Tibial nerve (tissue), 4 donors: ENCODE data around the gene SNX24.

ENCODE experiments used
- EP300 ChIP-seq, 2 donors: sonication (generic); formaldehyde crosslinking; IDR thresholded peaks; one replicate each; pipeline ENCODE4 v1.6.1; 2017; ENCODE audit warnings: antibody characterized with exemption in 2 of 2, mild to moderate bottlenecking in 1 of 2
- TF ChIP-seq, protein P1 (sequence below), 5 experiments: fragments of 200-600 bp in 3 of 5; fragments of 450-650 bp in 2 of 5; sonication (generic) in 3 of 5; IDR thresholded peaks; one replicate each; pipeline ENCODE4 v1.5.1; 2016 to 2019; ENCODE audit warnings: antibody characterized with exemption in 5 of 5, mild to moderate bottlenecking in 3 of 5, moderate library complexity in 2 of 5

DNA sequence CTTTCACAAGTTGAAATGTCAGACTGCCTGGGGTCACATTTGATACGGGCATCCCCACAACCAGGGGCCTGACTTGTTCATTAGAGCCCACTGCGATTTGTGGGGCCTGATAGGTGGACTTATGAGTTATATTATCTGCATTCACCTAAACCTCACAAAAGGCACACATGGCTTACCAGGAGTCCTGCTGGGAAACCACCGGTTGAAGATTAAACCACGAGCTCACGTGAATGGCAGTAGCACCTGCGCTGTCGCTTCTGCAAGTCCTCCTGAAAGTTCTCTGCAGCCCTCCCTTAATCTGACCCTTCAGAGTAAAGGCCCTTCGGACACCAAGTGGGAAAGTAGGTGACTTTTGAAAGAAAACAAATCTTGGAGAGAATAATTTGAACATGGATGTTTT is 122.2 kb downstream of the SNX24 start:
- TF ChIP-seq, protein P1, sequence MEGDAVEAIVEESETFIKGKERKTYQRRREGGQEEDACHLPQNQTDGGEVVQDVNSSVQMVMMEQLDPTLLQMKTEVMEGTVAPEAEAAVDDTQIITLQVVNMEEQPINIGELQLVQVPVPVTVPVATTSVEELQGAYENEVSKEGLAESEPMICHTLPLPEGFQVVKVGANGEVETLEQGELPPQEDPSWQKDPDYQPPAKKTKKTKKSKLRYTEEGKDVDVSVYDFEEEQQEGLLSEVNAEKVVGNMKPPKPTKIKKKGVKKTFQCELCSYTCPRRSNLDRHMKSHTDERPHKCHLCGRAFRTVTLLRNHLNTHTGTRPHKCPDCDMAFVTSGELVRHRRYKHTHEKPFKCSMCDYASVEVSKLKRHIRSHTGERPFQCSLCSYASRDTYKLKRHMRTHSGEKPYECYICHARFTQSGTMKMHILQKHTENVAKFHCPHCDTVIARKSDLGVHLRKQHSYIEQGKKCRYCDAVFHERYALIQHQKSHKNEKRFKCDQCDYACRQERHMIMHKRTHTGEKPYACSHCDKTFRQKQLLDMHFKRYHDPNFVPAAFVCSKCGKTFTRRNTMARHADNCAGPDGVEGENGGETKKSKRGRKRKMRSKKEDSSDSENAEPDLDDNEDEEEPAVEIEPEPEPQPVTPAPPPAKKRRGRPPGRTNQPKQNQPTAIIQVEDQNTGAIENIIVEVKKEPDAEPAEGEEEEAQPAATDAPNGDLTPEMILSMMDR (IDR thresholded peaks at IDR 0.05) = no peak
- no peak for TF ChIP-seq EP300 (IDR thresholded peaks at IDR 0.05)
